DLD1 (cell line): ENCODE data around the gene SIAH3.
"Not testable (repeated sequence)": the region's sequence is repeated elsewhere in the genome, so short reads cannot be mapped to it uniquely, and the experiment has no call there.

ENCODE experiments used
- in situ Hi-C: cut with HindIII; loops from 2 replicates; pipeline ENCODE4 v1.10.0; 2017; ENCODE audit warnings: low sequenced_read_pairs

Gene SIAH3

DNA sequence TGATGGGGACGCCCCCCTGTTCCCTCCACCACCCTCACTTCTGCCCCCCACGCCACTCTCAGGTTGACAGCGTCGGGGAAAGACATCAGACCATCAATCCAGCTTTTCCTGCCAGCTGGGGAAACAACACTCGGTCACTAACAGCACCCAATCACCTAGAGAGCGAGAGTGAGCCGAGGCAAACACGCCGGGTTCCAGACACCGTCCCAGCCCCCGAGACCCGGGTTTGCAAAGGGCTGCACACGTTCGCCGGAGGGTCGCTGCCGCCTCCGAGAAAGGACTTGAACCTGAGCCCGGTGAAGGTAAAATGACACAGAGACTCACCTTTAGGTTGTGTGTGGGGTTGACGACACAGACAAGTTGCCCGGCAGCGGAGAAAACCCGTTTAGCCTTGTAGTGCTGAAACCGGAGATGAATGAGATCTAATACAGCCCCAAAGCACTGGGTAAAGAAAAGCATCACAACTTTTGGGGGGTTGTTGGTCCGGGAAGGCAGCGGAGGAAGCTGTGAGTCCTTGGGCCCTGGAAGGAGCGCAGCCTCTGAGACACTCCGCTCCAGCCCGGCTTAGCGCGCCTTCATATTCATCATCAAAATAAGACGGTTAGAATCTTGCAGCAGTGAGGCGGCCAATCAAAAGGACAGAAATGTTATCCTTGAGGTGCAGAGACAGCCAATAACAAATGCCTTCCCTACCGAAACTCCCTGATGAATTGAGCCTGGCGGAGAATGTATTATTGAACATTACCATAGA, at the start of gene SIAH3:
Gene SIAH3 (minus strand): TSS at position 583 of the 751 bp plus-strand sequence. CDS start 124 bp downstream, at position 459.
- in situ Hi-C loops, result no loop called here

- in situ Hi-C loops, result no loop called here
Measured at GRCh38 chr13:45899406-45899805, 47.9 kb upstream of the SIAH3 start.

- in situ Hi-C loops, result no loop called here
Measured at GRCh38 chr13:45897562-45897961, 46.0 kb upstream of the SIAH3 start.

- in situ Hi-C loops, result no loop called here
Measured at GRCh38 chr13:45896285-45896684, 44.7 kb upstream of the SIAH3 start.

GRCh38 chr13:45895881-45896280, 44.3 kb upstream of the SIAH3 start:
- in situ Hi-C loops, result no loop called here

DNA sequence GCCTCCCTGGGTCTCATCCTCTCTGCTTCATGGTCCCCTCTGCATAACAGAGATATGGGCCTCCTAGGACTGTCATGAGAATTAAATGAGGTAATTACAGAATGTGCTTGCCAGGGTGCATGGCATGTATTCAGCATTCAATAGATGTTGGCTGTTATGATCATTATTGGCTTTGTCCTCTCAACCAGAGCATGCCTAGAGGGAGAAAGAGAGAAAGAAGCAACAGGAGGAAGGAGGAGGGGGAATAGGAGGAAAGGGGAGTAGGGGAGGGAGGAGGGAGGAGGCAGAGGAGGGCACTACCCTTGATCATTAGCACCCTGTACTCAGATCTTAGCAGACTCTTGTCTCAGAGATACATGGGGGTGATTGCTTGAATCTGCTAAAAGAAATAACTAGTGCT, 41.0 kb upstream of the SIAH3 start:
- in situ Hi-C loops, result no loop called here

- in situ Hi-C loops, result no loop called here
Measured at GRCh38 chr13:45889590-45890243, 38.2 kb upstream of the SIAH3 start.

DNA sequence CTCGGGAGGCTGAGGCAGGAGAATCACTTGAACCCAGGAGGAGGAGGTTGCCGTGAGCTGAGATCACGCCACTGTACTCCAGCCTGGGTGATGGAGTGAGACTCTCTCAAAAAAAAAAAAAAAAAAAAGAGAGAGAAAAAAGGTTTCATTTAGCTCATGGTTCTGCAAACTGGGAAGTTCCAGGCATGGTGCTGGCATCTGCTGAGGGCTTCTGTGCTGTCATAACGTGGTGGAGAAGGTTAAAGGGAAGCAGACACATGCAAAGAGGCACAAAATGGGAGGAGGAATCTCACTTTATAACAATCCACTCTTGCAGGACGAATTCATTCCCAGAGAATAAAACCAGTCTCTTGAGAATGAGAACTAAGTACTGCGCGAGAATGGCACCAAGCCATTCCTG, 34.9 kb upstream of the SIAH3 start:
- in situ Hi-C loops, result no loop called here

DNA sequence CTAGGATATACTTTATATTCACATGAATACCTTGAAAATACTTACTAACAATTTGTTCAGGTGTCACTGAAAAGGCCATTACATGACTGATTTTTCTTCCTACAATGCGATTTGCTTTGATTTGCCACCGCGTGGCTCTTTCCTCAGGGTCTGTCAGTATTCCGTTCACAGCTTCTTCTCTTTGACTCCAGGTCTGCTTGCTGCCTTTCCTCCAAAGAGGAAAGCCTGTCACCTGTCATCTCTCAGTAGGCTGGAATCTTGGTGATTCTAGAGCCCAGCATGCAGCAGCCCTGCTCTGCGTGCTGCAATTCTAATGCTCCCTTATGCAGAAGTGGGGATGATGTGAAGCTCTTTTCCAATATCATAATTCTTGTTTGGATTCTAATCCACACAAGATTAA, 33.6 kb upstream of the SIAH3 start:
- in situ Hi-C loops, result no loop called here

GRCh38 chr13:45882626-45883025, 31.1 kb upstream of the SIAH3 start:
- in situ Hi-C loops, result no loop called here

- in situ Hi-C loops, result no loop called here
Measured at GRCh38 chr13:45881353-45881752, 29.8 kb upstream of the SIAH3 start.

DNA sequence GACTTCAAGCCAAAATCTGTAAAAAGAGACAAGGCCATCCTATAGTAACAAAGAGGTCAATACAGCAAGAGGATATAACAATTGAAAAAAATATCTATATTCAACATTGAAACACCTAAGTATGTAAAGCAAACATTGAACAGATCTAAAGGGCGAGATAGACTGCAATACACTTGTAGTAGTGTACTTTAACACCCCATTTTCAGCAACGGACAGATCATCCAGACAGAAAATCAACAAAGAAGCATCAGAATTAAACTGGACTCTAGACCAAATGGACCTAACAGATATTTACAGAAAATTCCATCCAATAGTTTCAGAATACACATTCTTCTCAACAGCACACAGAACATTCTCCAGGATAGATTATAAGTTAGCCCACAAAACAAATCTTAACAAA, 28.7 kb upstream of the SIAH3 start:
- in situ Hi-C loops, result no loop called here

DNA sequence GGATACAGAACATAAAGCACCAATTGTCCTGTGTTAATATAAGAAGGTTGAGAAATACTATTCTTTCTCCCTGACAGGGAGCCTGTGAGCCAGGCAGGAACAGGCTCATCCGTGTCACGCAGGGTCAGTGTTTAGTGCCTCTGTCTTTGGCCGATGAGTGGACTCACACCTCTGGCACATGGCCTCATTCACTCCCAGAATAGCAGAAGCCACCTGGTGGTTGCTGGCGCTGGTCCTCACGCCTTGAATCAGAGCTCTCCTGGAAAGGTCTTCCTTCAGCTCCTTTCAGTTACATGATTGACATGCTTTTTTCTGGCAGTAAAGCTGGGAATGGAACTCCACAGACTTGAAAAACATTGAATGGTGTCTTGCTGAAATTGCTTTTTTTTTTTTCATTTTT, 28.1 kb upstream of the SIAH3 start:
- in situ Hi-C loops, result no loop called here

DNA sequence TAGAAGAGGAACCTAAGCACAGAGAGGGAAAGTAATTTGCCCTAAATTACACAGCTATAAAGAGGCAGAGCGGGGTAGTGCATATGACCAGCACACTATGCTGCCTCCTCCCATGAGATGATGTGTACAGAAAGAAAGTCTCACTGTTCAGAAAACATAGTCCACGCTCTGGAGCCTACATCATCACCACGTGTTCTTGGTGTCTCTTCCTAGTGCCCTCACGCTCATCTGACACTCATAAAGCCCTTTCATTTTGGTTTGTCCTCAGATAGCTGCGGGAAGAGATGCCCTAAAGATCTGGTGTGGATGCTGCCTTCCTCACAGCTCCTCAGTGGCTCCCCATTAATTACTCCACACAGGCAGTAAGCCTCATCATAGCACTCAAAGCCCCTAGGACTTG, 27.4 kb upstream of the SIAH3 start:
- in situ Hi-C loops, result no loop called here

DNA sequence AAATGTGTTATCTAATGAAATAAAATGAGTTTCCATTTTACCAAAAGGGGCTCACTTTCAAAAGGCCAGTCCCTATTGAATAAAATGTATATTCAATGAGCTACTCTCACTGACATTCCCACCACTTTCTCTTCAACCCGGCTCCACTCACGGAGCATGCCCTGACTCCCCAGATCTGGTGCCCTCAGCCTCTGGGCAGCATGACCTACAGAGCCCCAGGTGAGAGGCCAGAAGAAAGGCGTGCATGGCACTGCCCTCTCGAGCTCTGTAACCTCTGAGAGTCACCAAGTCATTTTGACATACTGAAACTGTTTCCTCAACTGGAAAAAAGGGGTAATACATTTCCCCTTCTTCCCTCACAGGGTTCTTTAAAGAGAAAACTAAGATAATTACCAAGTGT, 25.2 kb upstream of the SIAH3 start:
- in situ Hi-C loops, result no loop called here

DNA sequence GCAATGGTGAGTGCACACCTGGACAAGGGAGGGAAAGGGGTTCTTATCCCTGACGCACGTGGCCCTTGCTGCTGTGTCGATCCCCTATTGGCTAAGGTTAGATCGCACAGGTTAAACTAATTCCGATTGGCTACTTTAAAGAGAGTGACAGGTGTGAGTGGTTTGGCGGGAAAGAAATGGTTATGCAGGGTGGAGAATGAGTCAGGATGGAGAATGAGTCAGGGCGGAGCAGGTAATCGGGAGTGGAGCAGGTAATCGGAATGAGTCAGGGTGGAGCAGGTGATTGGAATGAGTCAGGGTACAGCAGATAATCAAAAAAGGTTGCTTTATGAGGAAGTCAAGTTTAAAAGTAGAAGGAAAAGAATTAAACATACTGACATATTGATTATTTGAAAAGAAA, 24.4 kb upstream of the SIAH3 start:
- in situ Hi-C loops, result no loop called here

DNA sequence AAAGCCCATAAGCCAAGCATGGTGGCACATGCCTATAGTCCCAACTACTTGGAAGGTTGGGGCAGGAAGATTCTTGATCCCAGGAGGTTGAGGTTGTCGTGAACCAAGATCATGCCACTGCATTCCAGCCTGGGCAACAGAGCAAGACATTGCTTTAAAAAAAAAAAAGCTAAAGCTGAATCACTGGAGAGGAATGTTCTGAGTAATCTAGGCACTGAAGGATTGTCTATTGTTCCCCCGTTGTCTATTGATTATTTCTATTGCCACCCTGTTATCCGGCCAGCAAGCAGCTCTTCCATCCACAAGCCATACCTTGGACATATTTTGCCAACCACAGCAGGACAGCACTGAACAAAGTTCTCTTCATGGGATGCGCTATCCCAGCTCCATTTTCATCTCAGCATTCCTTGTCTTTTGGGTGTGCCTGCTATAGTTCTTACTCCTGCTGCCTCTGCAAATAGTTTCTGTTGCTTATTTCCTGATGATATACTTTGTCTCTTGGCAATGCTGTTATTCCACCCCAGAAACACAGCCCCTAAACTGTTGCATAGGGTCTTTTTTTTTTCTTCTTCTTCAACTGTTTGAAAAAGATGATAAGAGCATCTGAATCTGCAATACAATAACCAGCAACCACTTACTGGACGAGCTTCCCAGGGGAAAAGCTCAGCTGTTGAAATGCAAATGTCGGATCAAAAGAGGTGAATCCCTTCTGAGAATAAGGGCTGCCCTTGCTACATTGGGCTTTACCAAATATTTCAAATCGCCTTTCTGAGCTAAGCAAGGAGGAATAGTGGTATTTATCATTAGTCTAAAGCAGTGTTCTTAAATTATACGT, 22.2 kb upstream of the SIAH3 start:
- in situ Hi-C loops, result no loop called here

- in situ Hi-C loops, result no loop called here
Measured at GRCh38 chr13:45872566-45872965, 21.0 kb upstream of the SIAH3 start.

DNA sequence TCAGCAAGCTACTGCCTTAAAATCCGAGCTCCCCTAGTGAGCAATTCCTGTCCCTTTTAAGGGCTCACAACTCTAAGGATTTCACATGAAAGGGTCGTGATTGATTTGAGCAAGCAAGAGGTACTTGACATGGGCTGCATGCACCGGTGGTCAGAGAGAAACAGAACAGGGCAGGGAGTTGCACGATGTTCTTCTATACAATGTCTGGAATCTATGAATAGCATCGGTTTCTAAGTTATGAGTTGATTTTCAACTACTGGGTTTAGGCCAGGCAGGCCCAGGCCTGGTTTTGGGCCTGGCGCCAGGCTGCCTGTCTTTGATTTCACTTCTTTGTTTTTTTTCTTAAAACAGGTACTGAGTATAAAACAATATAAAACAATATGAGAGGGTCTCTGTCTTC, 19.6 kb upstream of the SIAH3 start:
- in situ Hi-C loops, result not testable (repeated sequence)

DNA sequence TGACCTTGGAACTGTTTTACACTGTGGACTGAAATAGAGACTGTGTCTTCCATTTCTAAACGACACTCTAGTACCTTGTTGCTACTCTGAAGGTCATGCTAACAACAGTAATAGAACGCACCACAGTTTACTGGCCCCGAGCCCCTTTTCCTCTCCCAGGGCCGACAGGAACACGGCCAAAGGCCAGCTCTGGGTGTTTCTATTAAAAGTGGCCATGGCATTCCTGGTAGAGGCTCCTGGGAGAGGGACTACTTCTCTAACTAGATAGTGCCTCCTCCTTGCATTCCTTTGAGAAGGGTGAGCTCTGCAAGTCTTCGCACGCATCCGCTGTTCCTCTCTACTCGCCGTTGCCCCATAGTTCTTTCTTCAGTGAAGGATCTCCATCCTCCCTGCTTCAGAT, 18.7 kb upstream of the SIAH3 start:
- in situ Hi-C loops, result no loop called here

- in situ Hi-C loops, result no loop called here
Measured at GRCh38 chr13:45865414-45865813, 13.9 kb upstream of the SIAH3 start.
